ENCODE data around the gene ZC3H18. TPM values are rescaled to one million over a fixed set of nuclear protein-coding genes. Genes with fewer than 3 reads are reported as not detected.

Gene ZC3H18
- total RNA-seq, 2 donors from 2014 or later, result 23.2 to 29.1 TPM

- no peak for DNase-seq (ENCODE audit: low spot score)
- intact Hi-C loops (cut with DNase I), result no loop called here
Observed at GRCh38 chr16:88595921-88596320, 25.7 kb downstream of the ZC3H18 start.

GRCh38 chr16:88596483-88596882 lies 26.3 kb downstream of the ZC3H18 start:
- intact Hi-C loops (cut with DNase I), result no loop called here

GRCh38 chr16:88597856-88598491 lies 27.8 kb downstream of the ZC3H18 start:
- intact Hi-C loops (cut with DNase I), result no loop called here
- DNase-seq (ENCODE audit: low spot score), result no peak

More at GRCh38 chr16:88596483-88596882, 26.3 kb downstream of the ZC3H18 start:
- DNase-seq (ENCODE audit: low spot score), result no peak

DNA sequence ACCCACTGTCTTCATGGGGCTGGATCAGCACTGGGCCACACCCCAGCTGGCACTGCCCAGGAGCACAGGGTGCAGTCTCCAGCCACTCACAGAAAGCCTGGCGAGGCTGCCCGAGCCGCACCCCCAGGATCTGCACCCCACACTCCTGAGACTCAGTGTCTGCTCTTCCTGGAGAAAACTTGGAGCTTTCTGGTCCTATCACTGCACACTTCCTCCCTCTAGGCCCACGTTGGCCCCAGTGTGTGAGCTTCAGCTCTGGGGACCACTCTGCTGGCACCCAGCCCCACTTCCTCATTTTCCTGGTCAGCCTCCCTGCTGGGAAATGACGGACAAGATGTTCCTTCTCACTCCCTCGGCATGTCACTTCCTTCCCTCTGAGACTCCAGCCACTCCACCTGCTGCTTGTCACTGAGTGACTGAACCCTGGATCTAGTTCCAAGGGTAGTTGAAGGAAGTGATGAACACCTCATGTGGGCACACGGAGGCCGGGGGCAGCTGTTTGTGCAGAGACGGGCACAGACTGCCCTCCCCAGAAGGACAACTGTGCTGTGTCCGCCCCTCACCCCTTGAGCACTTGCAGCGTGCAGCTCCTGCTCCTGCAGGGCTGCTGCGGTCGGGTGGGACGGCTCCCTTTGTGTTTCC lies 29.0 kb downstream of the ZC3H18 start:
- intact Hi-C loops (cut with DNase I), result no loop called here
- DNase-seq (ENCODE audit: low spot score), result peak; percentile 94

GRCh38 chr16:88599825-88600538 lies 29.8 kb downstream of the ZC3H18 start:
- intact Hi-C loops (cut with DNase I), result no loop called here
- no peak for DNase-seq (ENCODE audit: low spot score)

DNA sequence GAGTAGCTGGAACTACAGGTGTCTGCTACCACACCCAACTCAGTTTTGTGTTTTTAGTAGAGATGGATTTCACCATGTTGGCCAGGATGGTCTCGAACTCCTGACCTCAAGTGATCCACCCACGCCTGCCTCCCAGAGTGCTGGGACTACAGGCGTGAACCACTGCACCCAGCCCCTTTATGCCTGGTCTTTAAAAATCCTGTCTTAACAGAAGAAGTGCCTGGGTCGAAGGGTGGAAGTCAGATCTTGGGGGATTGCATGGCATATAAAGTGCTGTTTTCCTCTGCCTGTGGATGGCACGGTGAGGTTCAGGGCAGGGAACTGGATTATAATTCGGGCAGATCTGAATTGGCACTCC lies 30.3 kb downstream of the ZC3H18 start:
- no peak for DNase-seq (ENCODE audit: low spot score)

GRCh38 chr16:88601313-88602036 lies 31.3 kb downstream of the ZC3H18 start:
- no peak for DNase-seq (ENCODE audit: low spot score)
- intact Hi-C loops (cut with DNase I), result no loop called here

More for the DNA sequence above, 30.3 kb downstream of the ZC3H18 start:
- intact Hi-C loops (cut with DNase I), result no loop called here

DNA sequence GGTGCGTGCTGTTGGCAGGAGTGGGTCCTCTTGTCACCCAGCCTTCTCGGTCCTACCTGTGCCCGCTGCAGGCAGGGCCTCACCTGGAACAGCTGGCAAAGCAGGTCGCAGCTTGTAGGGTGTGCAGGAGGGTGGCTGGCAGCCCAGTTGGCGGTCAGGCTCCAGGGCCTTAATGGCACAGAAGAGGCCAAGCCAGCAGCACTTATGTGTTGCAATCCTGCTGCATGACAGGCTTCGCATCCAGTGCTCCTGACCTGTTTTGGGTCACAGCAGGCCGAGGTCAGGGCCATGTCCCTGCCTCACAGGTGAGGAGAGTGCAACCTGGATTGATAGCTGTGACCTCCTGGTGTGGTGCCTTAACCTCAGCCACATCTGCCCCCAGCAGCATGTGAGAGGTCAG lies 31.9 kb downstream of the ZC3H18 start:
- no peak for DNase-seq (ENCODE audit: low spot score)
- intact Hi-C loops (cut with DNase I), result no loop called here

DNA sequence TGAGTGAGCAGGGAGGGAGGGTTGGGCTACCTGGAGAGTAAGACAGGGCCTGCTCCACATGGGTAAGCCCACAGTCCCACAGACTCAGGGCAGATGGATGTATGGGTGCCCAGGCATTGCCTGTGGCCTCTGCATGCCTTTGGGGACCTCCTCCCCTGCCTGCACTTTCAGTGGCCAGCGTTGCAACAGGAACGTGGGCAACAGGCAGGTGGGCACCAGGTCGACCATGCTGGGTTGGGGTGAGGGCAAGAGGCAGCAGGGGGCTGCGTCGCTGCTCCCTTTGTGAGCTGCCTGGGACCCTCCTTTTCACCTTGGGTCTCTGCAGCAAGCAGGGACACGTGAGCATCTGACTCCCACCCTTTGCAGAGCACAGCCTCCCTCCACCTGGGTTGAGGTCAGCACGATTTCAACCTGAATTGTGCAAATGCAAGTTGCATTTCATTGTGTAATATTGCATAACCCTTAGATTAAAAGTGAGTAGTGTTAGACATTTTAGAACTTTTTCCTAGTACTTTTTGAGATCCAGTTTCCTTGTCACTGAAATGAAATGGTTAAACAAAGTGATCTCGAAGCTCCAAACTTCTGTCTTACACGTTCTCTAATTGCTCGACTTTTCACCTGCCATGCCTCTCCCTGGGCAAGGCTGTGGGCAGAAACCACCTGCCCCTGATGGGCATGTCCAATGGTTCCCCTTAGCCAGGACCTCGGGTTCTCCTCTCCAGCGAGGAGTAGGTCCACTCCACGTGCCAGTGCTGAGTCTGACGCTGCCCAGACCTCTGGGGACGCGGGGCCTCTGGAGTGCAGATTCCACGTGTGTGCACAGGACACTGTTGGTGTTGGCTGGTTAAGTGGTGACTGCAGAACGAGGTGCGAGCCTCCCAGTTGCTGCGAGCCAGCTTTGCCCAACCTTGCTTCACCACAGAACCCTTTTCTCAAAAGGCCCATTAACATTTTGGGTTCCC lies 35.3 kb downstream of the ZC3H18 start:
- intact Hi-C loops (cut with DNase I), result loop anchor here in 1 of 2 donors (5.0 kb wide), 1 partner anchor 257 kb away; no protein-coding TSS in a partner anchor
- DNase-seq (ENCODE audit: low spot score), result no peak

DNA sequence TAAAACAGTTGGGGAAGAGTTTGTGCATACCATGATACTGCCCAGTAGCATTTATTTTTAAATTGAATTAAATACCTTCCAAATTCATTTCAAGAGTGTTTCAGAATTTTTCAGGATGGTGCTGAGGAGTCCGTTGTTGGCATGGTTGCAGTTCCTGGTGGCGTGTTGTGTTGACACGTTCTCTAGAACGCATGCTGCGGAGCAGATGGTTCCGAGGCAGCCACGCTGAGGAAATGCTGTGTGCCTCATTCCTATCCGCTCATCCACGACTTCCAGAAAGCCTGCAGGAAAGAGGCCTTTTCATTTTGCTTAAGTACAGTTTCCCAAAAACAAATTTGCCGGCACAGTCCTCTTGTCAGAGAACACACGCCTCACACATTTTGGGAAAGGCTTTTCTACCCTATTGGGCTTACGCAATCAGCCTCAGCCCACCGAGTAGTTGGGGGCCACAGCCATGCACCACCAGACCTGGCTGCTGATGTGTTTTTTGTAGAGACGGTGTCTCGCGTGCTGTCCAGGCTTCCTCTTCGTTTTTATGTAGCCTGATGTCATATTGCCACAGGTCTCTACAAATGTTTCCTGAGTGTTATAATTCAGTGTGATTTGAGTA lies 36.0 kb downstream of the ZC3H18 start:
- intact Hi-C loops (cut with DNase I), result loop anchor here in 1 of 2 donors (5.0 kb wide), 1 partner anchor 256 kb away; no protein-coding TSS in a partner anchor

DNA sequence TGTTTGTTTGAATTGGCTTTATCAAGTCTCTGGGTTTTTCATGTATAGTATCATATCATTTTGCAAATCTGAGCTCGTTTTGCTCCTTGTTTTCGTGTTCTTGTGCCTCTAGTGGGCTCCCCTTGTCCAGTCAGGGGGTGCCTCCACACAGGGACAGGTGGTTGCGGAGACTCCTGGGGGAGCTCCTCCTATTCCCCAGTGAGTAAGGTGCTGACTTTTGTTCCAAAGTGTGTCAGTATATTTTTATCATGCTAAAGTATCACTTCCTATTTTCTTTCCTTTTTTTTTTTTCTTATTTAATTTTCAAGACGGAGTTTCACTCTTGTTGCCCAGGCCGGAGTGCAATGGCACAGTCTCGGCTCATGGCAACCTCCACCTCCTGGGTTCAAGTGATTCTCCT lies 37.9 kb downstream of the ZC3H18 start:
- intact Hi-C loops (cut with DNase I), result loop anchor here in 1 of 2 donors (5.0 kb wide), 1 partner anchor 254 kb away; no protein-coding TSS in a partner anchor
- no peak for DNase-seq (ENCODE audit: low spot score)

More for the DNA sequence above, 36.0 kb downstream of the ZC3H18 start:
- no peak for DNase-seq (ENCODE audit: low spot score)

DNA sequence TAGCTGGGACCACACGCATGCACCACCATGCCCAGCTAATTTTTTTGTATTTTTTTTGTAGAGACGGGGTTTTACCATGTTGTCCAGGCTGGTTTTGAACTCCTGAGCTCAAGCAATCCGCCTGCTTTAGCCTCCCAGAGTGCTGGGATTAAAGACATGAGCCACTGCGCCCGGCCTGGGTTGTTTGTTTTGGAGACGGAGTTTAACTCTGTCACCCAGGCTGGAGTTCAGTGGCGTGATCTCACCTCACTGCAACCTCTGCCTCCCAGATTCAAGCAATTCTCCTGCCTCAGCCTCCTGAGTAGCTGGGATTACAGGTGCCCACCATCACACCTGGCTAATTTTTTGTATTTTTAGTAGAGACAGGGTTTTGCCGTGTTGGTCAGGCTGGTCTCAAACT lies 39.2 kb downstream of the ZC3H18 start:
- DNase-seq (ENCODE audit: low spot score), result peak; percentile 40
- intact Hi-C loops (cut with DNase I), result loop anchor here in 1 of 2 donors (5.0 kb wide), 1 partner anchor 253 kb away; no protein-coding TSS in a partner anchor

GRCh38 chr16:88610080-88610479 lies 39.9 kb downstream of the ZC3H18 start:
- intact Hi-C loops (cut with DNase I), result no loop called here
- no peak for DNase-seq (ENCODE audit: low spot score)

GRCh38 chr16:88610909-88611812 lies 41.0 kb downstream of the ZC3H18 start:
- intact Hi-C loops (cut with DNase I), result no loop called here
- DNase-seq (ENCODE audit: low spot score), result no peak

DNA sequence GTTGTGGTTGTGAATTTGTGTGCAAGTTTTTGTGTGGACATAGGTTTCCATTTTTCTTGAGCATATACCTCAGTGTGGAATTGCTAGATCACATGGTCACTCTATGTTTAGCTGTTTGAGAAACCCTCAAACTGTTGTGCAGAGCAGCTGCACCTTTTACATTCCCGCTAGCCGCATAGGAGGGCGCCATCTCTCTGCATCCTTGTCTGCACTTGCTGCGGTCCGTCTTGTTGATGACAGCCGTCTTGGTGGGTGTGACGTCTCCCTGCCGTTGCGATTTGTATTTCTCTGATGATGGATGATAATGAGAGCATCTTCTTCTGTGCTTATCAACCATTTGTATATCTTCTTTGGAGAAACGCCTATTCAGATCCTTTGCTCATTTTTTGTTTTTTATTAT lies 43.1 kb downstream of the ZC3H18 start:
- DNase-seq (ENCODE audit: low spot score), result no peak
- intact Hi-C loops (cut with DNase I), result no loop called here

DNA sequence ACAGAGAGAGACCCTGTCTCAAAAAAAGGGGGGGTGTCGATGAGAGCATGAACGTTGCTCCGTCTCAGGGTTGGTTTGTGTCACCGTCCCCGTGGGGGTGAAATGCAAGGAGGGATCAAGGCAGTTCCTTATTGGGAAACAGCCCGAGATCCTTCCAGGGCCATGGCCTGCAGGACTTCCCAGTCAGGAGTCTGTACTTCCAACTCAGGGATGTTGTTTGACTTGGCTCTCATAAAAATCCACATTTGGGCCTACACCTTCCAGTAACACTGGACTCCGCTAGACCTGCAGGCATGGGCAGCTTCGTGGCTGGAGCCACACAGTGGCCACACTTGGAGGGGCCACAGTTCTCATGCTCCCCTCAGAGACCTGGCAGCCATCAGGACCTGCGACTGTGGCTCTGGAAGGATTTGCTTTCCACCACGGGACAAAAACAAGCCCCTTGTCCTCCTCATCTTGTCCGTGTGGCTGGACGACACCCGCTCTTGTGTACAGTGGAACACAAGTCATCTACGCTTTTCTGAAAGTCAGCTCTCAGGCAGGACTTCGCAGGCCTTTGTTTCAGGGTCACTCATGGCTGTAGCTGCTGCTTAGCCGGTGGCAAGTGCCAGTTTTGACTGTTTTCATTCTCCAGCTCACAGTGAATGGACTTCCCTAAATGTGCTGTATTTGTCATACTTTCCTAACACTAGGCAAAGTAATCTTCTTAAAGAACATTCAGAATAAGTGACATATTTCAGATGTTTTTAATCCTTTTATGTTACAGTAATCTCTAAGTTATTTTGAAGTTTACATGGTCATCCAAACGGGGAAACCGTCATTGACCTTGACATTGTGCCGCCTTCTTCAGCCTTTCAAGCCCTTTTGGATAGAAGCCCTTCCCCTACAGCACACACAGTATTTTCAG lies 44.0 kb downstream of the ZC3H18 start:
- intact Hi-C loops (cut with DNase I), result no loop called here
- DNase-seq (ENCODE audit: low spot score), result no peak

Data from posterior vena cava (tissue), 2 donors.